SIG-M5 treated with dmso at 0.1 percent for 504 hours (cell line): ENCODE measurements around the gene RABGAP1L.
"Not testable (repeated sequence)": the region's sequence is repeated elsewhere in the genome, so short reads cannot be mapped to it uniquely, and the experiment has no call there.

Experiments used
- DNase-seq: peaks from one replicate; lab custom pipeline; 2025; ENCODE audit not compliant: unreplicated experiment; lab: John Stamatoyannopoulos, UW

The RABGAP1L gene

GRCh38 chr1:174700775-174701174 is 541.5 kb downstream of the RABGAP1L start:
- DNase-seq: no peak

- no peak for DNase-seq
Observed at GRCh38 chr1:174701565-174701964, 542.2 kb downstream of the RABGAP1L start.

- no peak for DNase-seq
Observed at GRCh38 chr1:174702011-174702410, 542.7 kb downstream of the RABGAP1L start.

- DNase-seq: no peak
Observed at GRCh38 chr1:174703309-174703708, 544.0 kb downstream of the RABGAP1L start.

- no peak for DNase-seq
Observed at GRCh38 chr1:174704300-174704699, 545.0 kb downstream of the RABGAP1L start.

GRCh38 chr1:174710868-174711845 is 551.8 kb downstream of the RABGAP1L start:
- no peak for DNase-seq

GRCh38 chr1:174711848-174712247 is 552.5 kb downstream of the RABGAP1L start:
- DNase-seq: not testable (repeated sequence)

GRCh38 chr1:174712541-174712940 is 553.2 kb downstream of the RABGAP1L start:
- no peak for DNase-seq

GRCh38 chr1:174713796-174714195 is 554.5 kb downstream of the RABGAP1L start:
- DNase-seq: no peak

GRCh38 chr1:174719194-174719593 is 559.9 kb downstream of the RABGAP1L start:
- DNase-seq: no peak

- DNase-seq: no peak
Observed at GRCh38 chr1:174720618-174721017, 561.3 kb downstream of the RABGAP1L start.

GRCh38 chr1:174721246-174721645 is 561.9 kb downstream of the RABGAP1L start:
- no peak for DNase-seq

- no peak for DNase-seq
Observed at GRCh38 chr1:174723816-174724215, 564.5 kb downstream of the RABGAP1L start.

GRCh38 chr1:174724219-174724618 is 564.9 kb downstream of the RABGAP1L start:
- DNase-seq: no peak

GRCh38 chr1:174726167-174726879 is 567.0 kb downstream of the RABGAP1L start:
- peak; percentile 35 for DNase-seq

- no peak for DNase-seq
Observed at GRCh38 chr1:174726880-174727585, 567.7 kb downstream of the RABGAP1L start.

GRCh38 chr1:174734270-174734669 is 575.0 kb downstream of the RABGAP1L start:
- no peak for DNase-seq

- no peak for DNase-seq
Observed at GRCh38 chr1:174736831-174737230, 577.5 kb downstream of the RABGAP1L start.

GRCh38 chr1:174740249-174740968 is 581.1 kb downstream of the RABGAP1L start:
- peak; percentile 27 for DNase-seq

- DNase-seq: peak; percentile 64
Observed at GRCh38 chr1:174742805-174743653, 583.7 kb downstream of the RABGAP1L start.
